H1 (cell line): ENCODE data around the gene OSBPL9. TPM values are rescaled to one million over a fixed set of nuclear protein-coding genes. Genes with fewer than 3 reads are reported as not detected.

Experiments used
- CTCF ChIA-PET: fragments of 300-600 bp; sonication (Branson Sonifier 250); formaldehyde crosslinking; loops from one replicate; lab custom pipeline; 2021; ENCODE audit not compliant: partially characterized antibody; lab: Charles Lee
- POLR2A ChIA-PET: fragments of 300-600 bp; sonication (Branson Sonifier 250); formaldehyde crosslinking; loops from one replicate; lab custom pipeline; 2021; ENCODE audit warnings: inconsistent platforms; ENCODE audit not compliant: partially characterized antibody; lab: Charles Lee
- DNase-seq, 2 experiments: peaks; one replicate each; pipeline versions ENCODE4 v3.0.0 to v3.0.0-alpha.2; 2010 to 2022; ENCODE audit warnings: low spot score in 2 of 2, low read depth in 1 of 2, mixed read lengths in 1 of 2
- FAIRE-seq: peaks from 2 replicates; lab custom pipeline; 2011; peaks lifted over from hg19 to GRCh38; lab: Jason Lieb, UNC
- H2AFZ ChIP-seq: 2 replicates; pipeline ENCODE4 v1.8.1; 2012; ENCODE audit warnings: low read length, inconsistent platforms
- H2AK5ac ChIP-seq: 2 replicates; pipeline ENCODE4 v1.6.1; 2013; ENCODE audit warnings: low read depth, low read length
- H2BK120ac ChIP-seq: replicated peaks from 2 replicates; pipeline ENCODE3; 2013; ENCODE audit warnings: low read depth, low read length, inconsistent platforms
- H2BK12ac ChIP-seq: 2 replicates; pipeline ENCODE4 v1.6.1; 2013; ENCODE audit warnings: low read depth, low read length
- H2BK15ac ChIP-seq: 2 replicates; pipeline ENCODE4 v1.6.1; 2013; ENCODE audit warnings: low read length
- H2BK20ac ChIP-seq: 2 replicates; pipeline ENCODE4 v1.6.1; 2013; ENCODE audit warnings: low read length
- H2BK5ac ChIP-seq: 2 replicates; pipeline ENCODE4 v1.6.1; 2013; ENCODE audit warnings: low read depth, low read length
- H3K14ac ChIP-seq: 2 replicates; pipeline ENCODE4 v1.6.1; 2013; ENCODE audit warnings: inconsistent platforms; ENCODE audit not compliant: insufficient read length
- H3K18ac ChIP-seq: 2 replicates; pipeline ENCODE4 v1.6.1; 2013; ENCODE audit warnings: low read length; ENCODE audit errors: extremely low read depth
- H3K23ac ChIP-seq: 2 replicates; pipeline ENCODE4 v1.6.1; 2013; ENCODE audit warnings: inconsistent platforms; ENCODE audit not compliant: insufficient read length
- H3K23me2 ChIP-seq: 2 replicates; pipeline ENCODE4 v1.6.1; 2013; ENCODE audit warnings: low read depth, low read length
- H3K27ac ChIP-seq: 2 replicates; pipeline ENCODE4 v1.6.1; 2011; ENCODE audit warnings: low read depth, low read length, inconsistent platforms
- H3K27me3 ChIP-seq, 4 experiments: replicated peaks in 1 of 4; 1 replicate in 1 of 4; 2 replicates in 3 of 4; pipeline versions ENCODE4 v1.6.1 to v1.8.1; 2011 to 2013; ENCODE audit warnings: low read length in 3 of 4, mild to moderate bottlenecking in 3 of 4, inconsistent platforms in 2 of 4, mixed read lengths in 2 of 4, moderate library complexity in 1 of 4; ENCODE audit not compliant: control insufficient read depth in 3 of 4, insufficient read depth in 3 of 4; ENCODE audit errors: extremely low read depth in 1 of 4
- H3K36me3 ChIP-seq, 4 experiments: 2 replicates each; pipeline versions ENCODE4 v1.6.1 to v1.8.1; 2011 to 2013; ENCODE audit warnings: mild to moderate bottlenecking in 4 of 4, low read length in 3 of 4, moderate library complexity in 2 of 4, control low read depth in 1 of 4, inconsistent platforms in 1 of 4; ENCODE audit not compliant: insufficient read depth in 4 of 4, control insufficient read depth in 2 of 4
- H3K4ac ChIP-seq: replicated peaks from 2 replicates; pipeline ENCODE3; 2013; ENCODE audit warnings: low read length, low read depth, mixed read lengths, inconsistent platforms; ENCODE audit not compliant: insufficient read length
- H3K4me1 ChIP-seq, 4 experiments: replicated peaks in 1 of 4; 1 replicate in 1 of 4; 2 replicates in 3 of 4; pipeline versions ENCODE4 v1.6.1 to v1.8.1; 2011 to 2013; ENCODE audit warnings: low read length in 3 of 4, inconsistent platforms in 2 of 4, mixed read lengths in 1 of 4; ENCODE audit not compliant: insufficient read depth in 4 of 4, control insufficient read depth in 3 of 4
- H3K4me2 ChIP-seq, 2 experiments: 2 replicates each; pipeline versions ENCODE4 v1.6.1 to v1.8.1; 2011 to 2013; ENCODE audit warnings: low read depth in 2 of 2, low read length in 2 of 2, control low read depth in 1 of 2, inconsistent platforms in 1 of 2, mild to moderate bottlenecking in 1 of 2; ENCODE audit not compliant: insufficient read depth in 1 of 2
- H3K4me3 ChIP-seq, 4 experiments: fragments of 200-600, 300-600 bp in 1 of 4; sonication (generic), shearing (Covaris generic), sonication (Bioruptor Twin) in 1 of 4; 2 replicates each; pipeline versions ENCODE4 v1.5.1 to v1.8.1; 2011 to 2016; ENCODE audit warnings: low read length in 4 of 4, low read depth in 3 of 4, control low read depth in 2 of 4, inconsistent platforms in 2 of 4, mild to moderate bottlenecking in 2 of 4, mixed read lengths in 1 of 4, moderate library complexity in 1 of 4; ENCODE audit not compliant: insufficient read depth in 2 of 4; ENCODE audit errors: extremely low read depth in 1 of 4
- H3K56ac ChIP-seq: replicated peaks from 2 replicates; pipeline ENCODE3; 2013; ENCODE audit warnings: low read depth, mild to moderate bottlenecking, mixed read lengths, low read length, inconsistent platforms; ENCODE audit not compliant: insufficient read length
- H3K79me1 ChIP-seq: 2 replicates; pipeline ENCODE4 v1.6.1; 2013; ENCODE audit warnings: low read depth, low read length, control low read depth
- H3K79me2 ChIP-seq, 2 experiments: 2 replicates each; pipeline versions ENCODE4 v1.6.1 to v1.8.1; 2012 to 2013; ENCODE audit warnings: low read length in 2 of 2, mild to moderate bottlenecking in 2 of 2, inconsistent platforms in 1 of 2; ENCODE audit not compliant: insufficient read depth in 2 of 2, control insufficient read depth in 1 of 2
- H3K9ac ChIP-seq, 4 experiments: replicated peaks in 1 of 4; 1 replicate in 1 of 4; 2 replicates in 3 of 4; pipeline versions ENCODE4 v1.6.1 to v1.8.1; 2011 to 2013; ENCODE audit warnings: low read depth in 3 of 4, low read length in 3 of 4, control low read depth in 2 of 4, mild to moderate bottlenecking in 2 of 4, moderate library complexity in 2 of 4, inconsistent platforms in 1 of 4; ENCODE audit errors: extremely low read depth in 1 of 4
- H3K9me3 ChIP-seq, 2 experiments: 2 replicates each; pipeline versions ENCODE4 v1.6.1 to v1.8.1; 2012 to 2013; ENCODE audit warnings: mild to moderate bottlenecking in 2 of 2, moderate library complexity in 2 of 2, control low read depth in 1 of 2, inconsistent platforms in 1 of 2, low read depth in 1 of 2, low read length in 1 of 2, mixed read lengths in 1 of 2; ENCODE audit not compliant: insufficient read depth in 2 of 2
- H4K20me1 ChIP-seq, 2 experiments: replicated peaks in 1 of 2; 2 replicates each; pipeline versions ENCODE3 to v1.8.1; 2011 to 2013; ENCODE audit warnings: inconsistent platforms in 2 of 2, low read length in 2 of 2, mild to moderate bottlenecking in 1 of 2; ENCODE audit not compliant: insufficient read depth in 2 of 2, control insufficient read depth in 1 of 2
- H4K5ac ChIP-seq: 2 replicates; pipeline ENCODE4 v1.6.1; 2013; ENCODE audit warnings: low read length, low read depth, mixed read lengths, inconsistent platforms; ENCODE audit not compliant: insufficient read length
- H4K8ac ChIP-seq: 2 replicates; pipeline ENCODE4 v1.8.0; 2013; ENCODE audit warnings: mild to moderate bottlenecking, moderate library complexity, low read length, inconsistent platforms; ENCODE audit not compliant: insufficient read depth; ENCODE audit errors: extremely low read depth
- H4K91ac ChIP-seq: replicated peaks from 2 replicates; pipeline ENCODE3; 2013; ENCODE audit warnings: low read length, mixed read lengths, inconsistent platforms; ENCODE audit not compliant: insufficient read length
- BACH1 ChIP-seq: IDR thresholded peaks from 2 replicates; pipeline ENCODE4 v1.6.1; 2012; ENCODE audit warnings: low read length, improper control_type of control experiment
- CHD1 ChIP-seq: IDR thresholded peaks from 2 replicates; pipeline ENCODE4 v1.6.1; 2012; ENCODE audit warnings: low read depth, low read length, improper control_type of control experiment
- CTBP2 ChIP-seq: IDR thresholded peaks from 2 replicates; pipeline ENCODE4 v1.7.0; 2011; ENCODE audit warnings: borderline replicate concordance, mild to moderate bottlenecking, moderate library complexity, mixed read lengths, low read length; ENCODE audit not compliant: insufficient read depth, insufficient read length
- EGR1 ChIP-seq: IDR thresholded peaks from 2 replicates; pipeline ENCODE4 v1.6.1; 2011; ENCODE audit warnings: low read depth, low read length, borderline replicate concordance
- EZH2 ChIP-seq: fragments of 200-600 bp; sonication (generic); IDR thresholded peaks from 2 replicates; pipeline ENCODE4 v1.7.1; 2012; ENCODE audit warnings: low read depth, mild to moderate bottlenecking, moderate library complexity, low read length, inconsistent platforms; ENCODE audit not compliant: severe bottlenecking
- HDAC2 ChIP-seq, 2 experiments: fragments of 300-600 bp in 1 of 2; sonication (generic) in 1 of 2; IDR thresholded peaks; 2 replicates each; pipeline ENCODE4 v1.6.1; 2011 to 2012; ENCODE audit warnings: low read depth in 2 of 2, low read length in 2 of 2, mild to moderate bottlenecking in 2 of 2, moderate library complexity in 2 of 2, borderline replicate concordance in 1 of 2, inconsistent platforms in 1 of 2
- JUN ChIP-seq: IDR thresholded peaks from 2 replicates; pipeline ENCODE4 v1.6.1; 2011; ENCODE audit warnings: low read depth, mild to moderate bottlenecking, improper control_type of control experiment, low read length
- SP1 ChIP-seq: IDR thresholded peaks from 2 replicates; pipeline ENCODE4 v1.6.1; 2011; ENCODE audit warnings: low read depth, low read length
- TEAD4 ChIP-seq: IDR thresholded peaks from 2 replicates; pipeline ENCODE4 v1.6.1; 2012; ENCODE audit warnings: low read depth, low read length, inconsistent platforms, mixed read lengths
- USF2 ChIP-seq: IDR thresholded peaks from 2 replicates; pipeline ENCODE4 v1.6.1; 2011; ENCODE audit warnings: low read length, improper control_type of control experiment
- WGBS, 2 experiments: shearing (Covaris generic) in 1 of 2; methylation state at CpG; one replicate each; pipeline versions ENCODE4 v1.1.6 to v1.1.7; 2013 to 2015; ENCODE audit warnings: low lambda C conversion rate in 2 of 2, mixed read lengths in 2 of 2, inconsistent platforms in 1 of 2, low coverage in 1 of 2, missing lambda C conversion rate in 1 of 2; ENCODE audit not compliant: insufficient replicate concordance in 2 of 2, insufficient coverage in 1 of 2, insufficient read length in 1 of 2; ENCODE audit errors: extremely low coverage in 1 of 2, missing lambda C conversion rate in 1 of 2; 5-methylcytosine and 5-hydroxymethylcytosine counted together
- polyA plus RNA-seq, 7 experiments: library from polyadenylated mRNA; depleted of rRNA in 3 of 7; stranded (reverse) in 5 of 7; unstranded in 2 of 7; fragments of >200 nt in 5 of 7; fragments of 200-250 nt in 2 of 7; gene quantifications; 1 replicate in 5 of 7; 2 replicates in 1 of 7; 4 replicates in 1 of 7; pipeline versions ENCODE4 v1.2.1 to v1.2.3, GENCODE V29; 2011 to 2013; ENCODE audit warnings: missing spikeins in 2 of 7, mixed read lengths in 2 of 7
- total RNA-seq: library from RNA; stranded (reverse); fragmentation: NEBNext Ultra II Directional; extraction: Animal tissue kit (Norgen Biotek cat#: 25700); gene quantifications from 2 replicates; pipeline ENCODE4 v1.2.1, GENCODE V29; 2021

The OSBPL9 gene
- total and polyA plus RNA-seq, 2 of the 8 experiments (the other 6 are each of a cell fraction or from before 2014, with no cell fraction given), result 58.2 to 71.6 TPM

DNA sequence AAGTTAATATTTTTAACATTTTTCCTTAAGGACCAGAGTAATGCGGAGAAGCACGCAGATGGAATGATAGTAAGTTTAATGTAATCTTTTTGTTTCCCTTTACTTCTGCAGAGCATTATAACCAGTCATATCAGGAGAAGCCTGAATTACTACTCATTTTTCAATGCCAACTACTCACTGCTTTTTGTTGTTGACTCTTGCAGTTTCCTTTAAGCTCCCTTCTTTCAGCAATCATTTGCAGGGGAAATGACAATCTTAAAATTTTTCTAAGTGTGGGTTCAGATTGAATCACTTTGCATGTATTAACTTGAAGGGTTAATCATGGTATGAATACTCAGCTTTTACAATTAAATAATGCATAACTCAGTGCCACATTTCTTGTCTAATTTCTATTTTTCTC is 139.4 kb downstream of the OSBPL9 start:
- no peaks in the 10 kb centered on the region for H3K27me3 ChIP-seq
- H3K36me3 ChIP-seq, result peaks cover 0 to 8% (median 3%) of the 10 kb centered on the region in 4 experiments; a peak in 3 of 8 replicates
- H3K4ac ChIP-seq, result no peak overlapping the region
- H3K9me3 ChIP-seq, result no peaks in the 10 kb centered on the region
- no peak overlapping the region for H3K56ac ChIP-seq
- no peak overlapping the region for H3K9ac ChIP-seq
- H2BK12ac ChIP-seq, result no peak overlapping the region
- no peak overlapping the region for H3K27ac ChIP-seq
- WGBS, 2 experiments, result 94% methylated on average over 2 of the region's 2 CpGs; no CpG with 5 or more reads in 1 of the 2 experiments
- no peak overlapping the region for H2AK5ac ChIP-seq
- H3K4me2 ChIP-seq, result no peak overlapping the region
- no peak overlapping the region for H2BK15ac ChIP-seq
- no peak overlapping the region for H4K91ac ChIP-seq
- H3K14ac ChIP-seq, result no peak overlapping the region
- ChIA-PET POLR2A (no interaction called here), CTCF (interaction anchor here (1.5 kb wide), 1 partner anchor 13 kb away, joined by 6 read pairs; no protein-coding TSS in a partner anchor)
- H3K4me1 ChIP-seq, result no peaks in the 10 kb centered on the region
- FAIRE-seq (no peak), DNase-seq (no peak)
- H4K8ac ChIP-seq, result no peak overlapping the region
- no peaks in the 10 kb centered on the region for H4K20me1 ChIP-seq
- H2BK20ac ChIP-seq, result no peak overlapping the region
- H3K79me1 ChIP-seq, result no peaks in the 10 kb centered on the region
- H2AFZ ChIP-seq, result no peak overlapping the region
- no peak overlapping the region for H4K5ac ChIP-seq
- no peak overlapping the region for H3K18ac ChIP-seq
- H3K23ac ChIP-seq, result no peak overlapping the region
- no peak overlapping the region for H2BK5ac ChIP-seq
- H3K4me3 ChIP-seq, result no peak overlapping the region
- no peaks in the 10 kb centered on the region for H3K23me2 ChIP-seq
- no peak overlapping the region for H2BK120ac ChIP-seq
- no peaks in the 10 kb centered on the region for H3K79me2 ChIP-seq
- no peak for TF ChIP-seq TEAD4
- TF ChIP-seq EGR1, result no peak
- no peak for TF ChIP-seq EZH2
- no peak for TF ChIP-seq BACH1
- no peak for TF ChIP-seq SP1
- TF ChIP-seq HDAC2 (IDR thresholded peaks at IDR 0.05; ENCODE audit: borderline replicate concordance in 1 of 2, low read depth in 2 of 2, low read length in 2 of 2), result no peak
- TF ChIP-seq USF2, result no peak
- no peak for TF ChIP-seq CTBP2
- TF ChIP-seq JUN, result no peak
- TF ChIP-seq CHD1, result no peak
